ENCODE data around the gene DNAH7.

Gene DNAH7

GRCh38 chr2:195779491-195779890 is 289.1 kb downstream of the DNAH7 start:
- Histone ChIP-seq H3K36me3 (ENCODE audit: insufficient read depth, insufficient read length, low read length) (no peaks in the 10 kb centered on the region), H3K9me3 (ENCODE audit: insufficient read depth, low read length) (no peaks in the 10 kb centered on the region), H3K4me1 (ENCODE audit: insufficient read depth, insufficient read length) (no peaks in the 10 kb centered on the region), H3K9ac (ENCODE audit: insufficient read length, low read depth) (no peak overlapping the region), H3K4me3 (ENCODE audit: insufficient read length, low read depth) (no peak overlapping the region), H3K27me3 (ENCODE audit: insufficient read depth, insufficient read length) (no peaks in the 10 kb centered on the region)
- TF ChIP-seq ZNF274 (IDR thresholded peaks at IDR 0.05; ENCODE audit: low read depth, low read length) (no peak), SUZ12 (IDR thresholded peaks at IDR 0.05; ENCODE audit: extremely low read depth, insufficient read depth, insufficient read length) (no peak), YY1 (IDR thresholded peaks at IDR 0.05; ENCODE audit: insufficient read depth, insufficient read length) (no peak)
- no peak for DNase-seq (ENCODE audit: low read depth, low spot score)

GRCh38 chr2:195769975-195770374 is 298.7 kb downstream of the DNAH7 start:
- TF ChIP-seq ZNF274 (IDR thresholded peaks at IDR 0.05; ENCODE audit: low read depth, low read length) (no peak), YY1 (IDR thresholded peaks at IDR 0.05; ENCODE audit: insufficient read depth, insufficient read length) (no peak), SUZ12 (IDR thresholded peaks at IDR 0.05; ENCODE audit: extremely low read depth, insufficient read depth, insufficient read length) (no peak)
- H3K9me3 ChIP-seq (ENCODE audit: insufficient read depth, low read length): no peaks in the 10 kb centered on the region
- H3K27me3 ChIP-seq (ENCODE audit: insufficient read depth, insufficient read length): no peaks in the 10 kb centered on the region
- no peak overlapping the region for H3K9ac ChIP-seq (ENCODE audit: insufficient read length, low read depth)
- H3K4me3 ChIP-seq (ENCODE audit: insufficient read length, low read depth): no peak overlapping the region
- no peaks in the 10 kb centered on the region for H3K4me1 ChIP-seq (ENCODE audit: insufficient read depth, insufficient read length)
- DNase-seq (ENCODE audit: low read depth, low spot score): no peak
- no peaks in the 10 kb centered on the region for H3K36me3 ChIP-seq (ENCODE audit: insufficient read depth, insufficient read length, low read length)

GRCh38 chr2:195768431-195768830 is 300.2 kb downstream of the DNAH7 start:
- Histone ChIP-seq H3K27me3 (ENCODE audit: insufficient read depth, insufficient read length) (no peaks in the 10 kb centered on the region), H3K4me3 (ENCODE audit: insufficient read length, low read depth) (no peak overlapping the region), H3K36me3 (ENCODE audit: insufficient read depth, insufficient read length, low read length) (no peaks in the 10 kb centered on the region), H3K9me3 (ENCODE audit: insufficient read depth, low read length) (no peaks in the 10 kb centered on the region), H3K4me1 (ENCODE audit: insufficient read depth, insufficient read length) (no peaks in the 10 kb centered on the region), H3K9ac (ENCODE audit: insufficient read length, low read depth) (no peak overlapping the region)
- TF ChIP-seq SUZ12 (IDR thresholded peaks at IDR 0.05; ENCODE audit: extremely low read depth, insufficient read depth, insufficient read length) (no peak), YY1 (IDR thresholded peaks at IDR 0.05; ENCODE audit: insufficient read depth, insufficient read length) (no peak), ZNF274 (IDR thresholded peaks at IDR 0.05; ENCODE audit: low read depth, low read length) (no peak)
- no peak for DNase-seq (ENCODE audit: low read depth, low spot score)

- no peak for DNase-seq (ENCODE audit: low read depth, low spot score)
- no peaks in the 10 kb centered on the region for H3K9me3 ChIP-seq (ENCODE audit: insufficient read depth, low read length)
- TF ChIP-seq YY1 (IDR thresholded peaks at IDR 0.05; ENCODE audit: insufficient read depth, insufficient read length): no peak
- TF ChIP-seq SUZ12 (IDR thresholded peaks at IDR 0.05; ENCODE audit: extremely low read depth, insufficient read depth, insufficient read length): no peak
- TF ChIP-seq ZNF274 (IDR thresholded peaks at IDR 0.05; ENCODE audit: low read depth, low read length): no peak
- H3K9ac ChIP-seq (ENCODE audit: insufficient read length, low read depth): no peak overlapping the region
- no peaks in the 10 kb centered on the region for H3K27me3 ChIP-seq (ENCODE audit: insufficient read depth, insufficient read length)
- no peaks in the 10 kb centered on the region for H3K4me1 ChIP-seq (ENCODE audit: insufficient read depth, insufficient read length)
- no peak overlapping the region for H3K4me3 ChIP-seq (ENCODE audit: insufficient read length, low read depth)
- no peaks in the 10 kb centered on the region for H3K36me3 ChIP-seq (ENCODE audit: insufficient read depth, insufficient read length, low read length)
These were observed 301.9 kb downstream of the DNAH7 start for GRCh38 chr2:195766691-195767090.

- Histone ChIP-seq H3K4me1 (ENCODE audit: insufficient read depth, insufficient read length) (no peaks in the 10 kb centered on the region), H3K27me3 (ENCODE audit: insufficient read depth, insufficient read length) (no peaks in the 10 kb centered on the region), H3K9ac (ENCODE audit: insufficient read length, low read depth) (no peak overlapping the region), H3K4me3 (ENCODE audit: insufficient read length, low read depth) (no peak overlapping the region), H3K9me3 (ENCODE audit: insufficient read depth, low read length) (no peaks in the 10 kb centered on the region), H3K36me3 (ENCODE audit: insufficient read depth, insufficient read length, low read length) (no peaks in the 10 kb centered on the region)
- no peak for TF ChIP-seq SUZ12 (IDR thresholded peaks at IDR 0.05; ENCODE audit: extremely low read depth, insufficient read depth, insufficient read length)
- no peak for DNase-seq (ENCODE audit: low read depth, low spot score)
These were observed 304.8 kb downstream of the DNAH7 start for GRCh38 chr2:195763866-195764265.

- H3K27me3 ChIP-seq (ENCODE audit: insufficient read depth, insufficient read length): no peaks in the 10 kb centered on the region
- no peaks in the 10 kb centered on the region for H3K36me3 ChIP-seq (ENCODE audit: insufficient read depth, insufficient read length, low read length)
- H3K9me3 ChIP-seq (ENCODE audit: insufficient read depth, low read length): no peaks in the 10 kb centered on the region
- H3K4me1 ChIP-seq (ENCODE audit: insufficient read depth, insufficient read length): no peaks in the 10 kb centered on the region
- no peak overlapping the region for H3K9ac ChIP-seq (ENCODE audit: insufficient read length, low read depth)
- TF ChIP-seq SUZ12 (IDR thresholded peaks at IDR 0.05; ENCODE audit: extremely low read depth, insufficient read depth, insufficient read length) (no peak), ZNF274 (IDR thresholded peaks at IDR 0.05; ENCODE audit: low read depth, low read length) (no peak), YY1 (IDR thresholded peaks at IDR 0.05; ENCODE audit: insufficient read depth, insufficient read length) (no peak)
- H3K4me3 ChIP-seq (ENCODE audit: insufficient read length, low read depth): no peak overlapping the region
- DNase-seq (ENCODE audit: low read depth, low spot score): no peak
These were observed 308.8 kb downstream of the DNAH7 start for GRCh38 chr2:195759877-195760276.

- no peaks in the 10 kb centered on the region for H3K4me1 ChIP-seq (ENCODE audit: insufficient read depth, insufficient read length)
- no peaks in the 10 kb centered on the region for H3K27me3 ChIP-seq (ENCODE audit: insufficient read depth, insufficient read length)
- no peak overlapping the region for H3K4me3 ChIP-seq (ENCODE audit: insufficient read length, low read depth)
- H3K9ac ChIP-seq (ENCODE audit: insufficient read length, low read depth): no peak overlapping the region
- no peaks in the 10 kb centered on the region for H3K36me3 ChIP-seq (ENCODE audit: insufficient read depth, insufficient read length, low read length)
- TF ChIP-seq ZNF274 (IDR thresholded peaks at IDR 0.05; ENCODE audit: low read depth, low read length) (no peak), YY1 (IDR thresholded peaks at IDR 0.05; ENCODE audit: insufficient read depth, insufficient read length) (no peak)
- H3K9me3 ChIP-seq (ENCODE audit: insufficient read depth, low read length): no peaks in the 10 kb centered on the region
- no peak for DNase-seq (ENCODE audit: low read depth, low spot score)
These were observed 309.8 kb downstream of the DNAH7 start for GRCh38 chr2:195758846-195759245.

Data from NT2/D1 (cell line).